Panc1 (cell line): ENCODE data around the gene DNAH12. TPM values are rescaled to one million over a fixed set of nuclear protein-coding genes. Genes with fewer than 3 reads are reported as not detected.

Experiments
- ATAC-seq: fragments of 200-7000 bp; cut with Tn5 transposase; 2 replicates; pipeline ENCODE4 v1.9.1; 2020; ENCODE audit warnings: mild to moderate bottlenecking, moderate library complexity
- BruUV-seq: library from RNA; stranded (reverse); fragments of 400-500 nt; replicated peaks from 2 replicates; lab custom pipeline; 2021; lab: Mats Ljungman, UMichigan
- CTCF ChIA-PET: fragments of 300-600 bp; sonication (Branson Sonifier 250); formaldehyde crosslinking; loops from one replicate; lab custom pipeline; 2022; ENCODE audit warnings: antibody characterized with exemption; lab: Charles Lee
- POLR2A ChIA-PET: fragments of 300-600 bp; sonication (Branson Sonifier 250); formaldehyde crosslinking; loops from one replicate; lab custom pipeline; 2022; ENCODE audit warnings: antibody characterized with exemption; lab: Charles Lee
- DNase-seq: peaks from one replicate; pipeline ENCODE4 v3.0.0-alpha.2; 2010; ENCODE audit warnings: low read depth, low spot score
- H3K27ac ChIP-seq: 2 replicates; pipeline ENCODE4 v1.5.1; 2011; ENCODE audit warnings: mild to moderate bottlenecking, low read length, inconsistent platforms
- H3K27me3 ChIP-seq: fragments of 200-500 bp; sonication (Bioruptor generic); 2 replicates; pipeline ENCODE4 v1.6.0; 2014; ENCODE audit warnings: low read length, inconsistent platforms; ENCODE audit not compliant: control insufficient read depth, insufficient read depth
- H3K36me3 ChIP-seq: fragments of 200-500 bp; sonication (Bioruptor generic); 2 replicates; pipeline ENCODE4 v1.5.1; 2014; ENCODE audit warnings: inconsistent platforms, mild to moderate bottlenecking, low read length, moderate library complexity; ENCODE audit not compliant: control insufficient read depth, insufficient read depth
- H3K4me1 ChIP-seq: 2 replicates; pipeline ENCODE4 v1.5.1; 2011; ENCODE audit warnings: inconsistent platforms, mild to moderate bottlenecking, low read length, moderate library complexity; ENCODE audit not compliant: control insufficient read depth, insufficient read depth
- H3K4me3 ChIP-seq, 2 experiments: 2 replicates each; pipeline ENCODE4 v1.5.1; 2011 to 2012; ENCODE audit warnings: low read depth in 2 of 2, low read length in 2 of 2, mild to moderate bottlenecking in 2 of 2, inconsistent platforms in 1 of 2, moderate library complexity in 1 of 2
- H3K9me3 ChIP-seq: fragments of 200-500 bp; sonication (Bioruptor generic); 2 replicates; pipeline ENCODE4 v1.5.1; 2014; ENCODE audit warnings: low read depth, mild to moderate bottlenecking, inconsistent platforms, low read length, moderate library complexity; ENCODE audit not compliant: control insufficient read depth, insufficient read depth
- CTCF ChIP-seq: fragments of 450-650 bp; IDR thresholded peaks from 2 replicates; pipeline ENCODE4 v1.5.1; 2017; ENCODE audit warnings: mild to moderate bottlenecking
- POLR2AphosphoS5 ChIP-seq: IDR thresholded peaks from 2 replicates; pipeline ENCODE4 v1.6.1; 2012; ENCODE audit warnings: mild to moderate bottlenecking, low read depth, low read length, moderate library complexity
- REST ChIP-seq, 2 experiments: IDR thresholded peaks; 2 replicates each; pipeline ENCODE4 v1.6.1; 2011 to 2012; ENCODE audit warnings: low read depth in 2 of 2, control low read depth in 1 of 2, low read length in 1 of 2, mild to moderate bottlenecking in 1 of 2, moderate library complexity in 1 of 2; ENCODE audit not compliant: insufficient read depth in 1 of 2
- SIN3A ChIP-seq: IDR thresholded peaks from 2 replicates; pipeline ENCODE4 v1.6.1; 2012; ENCODE audit warnings: low read depth, mild to moderate bottlenecking, low read length, moderate library complexity, borderline replicate concordance; ENCODE audit not compliant: insufficient read depth
- TCF7L2 ChIP-seq: IDR thresholded peaks from 2 replicates; pipeline ENCODE4 v1.6.1; 2011; ENCODE audit warnings: mild to moderate bottlenecking, low read depth, low read length, inconsistent platforms
- in situ Hi-C: cut with HindIII; loops from 2 replicates; pipeline ENCODE4 v1.10.0; 2016; ENCODE audit warnings: low sequenced_read_pairs, low pct_unique_long_range_greater_than_20kb
- intact Hi-C: fragments of 100-400 bp; cut with micrococcal nuclease; formaldehyde crosslinking; loops from one replicate; pipeline ENCODE4 v1.10.0; 2022; ENCODE audit not compliant: unreplicated experiment
- total RNA-seq: library from RNA; stranded (reverse); gene quantifications from one replicate; pipeline ENCODE4 v1.2.1, GENCODE V29; 2021; ENCODE audit not compliant: unreplicated experiment

Gene DNAH12
- total RNA-seq, 1 experiment from 2014 or later = 0.21 TPM

GRCh38 chr3:57268416-57268815, 275.7 kb downstream of the DNAH12 start:
- Histone ChIP-seq H3K9me3 (no peaks in the 10 kb centered on the region), H3K27me3 (no peaks in the 10 kb centered on the region), H3K27ac (no peak overlapping the region), H3K4me1 (no peaks in the 10 kb centered on the region), H3K4me3 (no peak overlapping the region), H3K36me3 (peaks cover 21% of the 10 kb centered on the region; the same call in 1 of the 2 replicates)
- in situ Hi-C loops (no loop called here), intact Hi-C loops (no loop called here)
- ChIA-PET POLR2A (no interaction called here), CTCF (no interaction called here)
- no TSS peak for BruUV-seq
- ATAC-seq (no peak), DNase-seq (no peak)
- no peak for TF ChIP-seq REST (IDR thresholded peaks at IDR 0.05; ENCODE audit: insufficient read depth in 1 of 2, low read depth in 2 of 2, low read length in 1 of 2)
- TF ChIP-seq SIN3A = no peak
- TF ChIP-seq TCF7L2 = no peak
- no peak for TF ChIP-seq POLR2AphosphoS5
- TF ChIP-seq CTCF = no peak

- CTCF ChIA-PET = interaction anchor here (0.6 kb wide), 1 partner anchor 597 kb away, joined by 10 read pairs; no protein-coding TSS in a partner anchor
- no peaks in the 10 kb centered on the region for H3K4me1 ChIP-seq
- in situ Hi-C loops = no loop called here
- no peaks in the 10 kb centered on the region for H3K27me3 ChIP-seq
- TF ChIP-seq SIN3A (no peak), REST (IDR thresholded peaks at IDR 0.05; ENCODE audit: insufficient read depth in 1 of 2, low read depth in 2 of 2, low read length in 1 of 2) (no peak), TCF7L2 (no peak), POLR2AphosphoS5 (no peak), CTCF (no peak)
- BruUV-seq = no TSS peak
- intact Hi-C loops = no loop called here
- DNase-seq (no peak), ATAC-seq (no peak)
- POLR2A ChIA-PET = no interaction called here
- H3K4me3 ChIP-seq = no peak overlapping the region
- no peak overlapping the region for H3K27ac ChIP-seq
- no peaks in the 10 kb centered on the region for H3K9me3 ChIP-seq
- peaks cover 19% of the 10 kb centered on the region; the same call in 1 of the 2 replicates for H3K36me3 ChIP-seq
Observed at GRCh38 chr3:57261929-57262328, 282.2 kb downstream of the DNAH12 start.
